Activated CD4-positive, alpha-beta T cell treated with anti-CD3 and anti-CD28 coated beads for 4 hours (primary cell): ENCODE measurements around the gene MACROD2.
"Not testable (repeated sequence)": the region's sequence is repeated elsewhere in the genome, so short reads cannot be mapped to it uniquely, and the experiment has no call there.

ENCODE experiments used
- DNase-seq, 2 donors: peaks; one replicate each; pipeline ENCODE4 v3.0.0-alpha.2; 2020

The MACROD2 gene

GRCh38 chr20:13995086-13995665, at the start of gene MACROD2:
TSS of gene MACROD2 (plus strand) at chr20:13995516.
- DNase-seq = peak in 1 of 2 donors; percentile 1

GRCh38 chr20:13947719-13948118, 47.6 kb upstream of the MACROD2 start:
- DNase-seq = no peak

GRCh38 chr20:13953227-13953626, 42.1 kb upstream of the MACROD2 start:
- DNase-seq = no peak

GRCh38 chr20:13960119-13960518, 35.2 kb upstream of the MACROD2 start:
- DNase-seq = no peak

- DNase-seq = no peak
These were observed 34.8 kb upstream of the MACROD2 start for GRCh38 chr20:13960525-13960924.

- DNase-seq = no peak
These were observed 11.1 kb upstream of the MACROD2 start for GRCh38 chr20:13984211-13984610.

GRCh38 chr20:13990465-13990864, 4.9 kb upstream of the MACROD2 start, which contains the start of gene SEL1L2:
TSS of gene SEL1L2 (minus strand) at chr20:13990614. CDS start at chr20:13990534, 80 bp downstream.
- DNase-seq = no peak

- DNase-seq = no peak
These were observed 4.0 kb upstream of the MACROD2 start for GRCh38 chr20:13991311-13991710.

- not testable (repeated sequence) for DNase-seq
These were observed 3.4 kb upstream of the MACROD2 start for GRCh38 chr20:13991955-13992354.

GRCh38 chr20:13995841-13996240, 525 bp downstream of the MACROD2 start:
- no peak for DNase-seq

- no peak for DNase-seq
These were observed 949 bp downstream of the MACROD2 start for GRCh38 chr20:13996265-13996664.

GRCh38 chr20:14000917-14001316, 5.6 kb downstream of the MACROD2 start:
- DNase-seq = no peak

- no peak for DNase-seq
These were observed 10.7 kb downstream of the MACROD2 start for GRCh38 chr20:14005996-14006395.

- DNase-seq = no peak
These were observed 13.9 kb downstream of the MACROD2 start for GRCh38 chr20:14009208-14009607.

GRCh38 chr20:14012671-14013070, 17.4 kb downstream of the MACROD2 start:
- no peak for DNase-seq

GRCh38 chr20:14030991-14031390, 35.7 kb downstream of the MACROD2 start:
- DNase-seq = no peak

GRCh38 chr20:14033310-14033709, 38.0 kb downstream of the MACROD2 start:
- no peak for DNase-seq

- DNase-seq = no peak
These were observed 41.3 kb downstream of the MACROD2 start for GRCh38 chr20:14036567-14036966.

GRCh38 chr20:14044712-14045276, 49.5 kb downstream of the MACROD2 start:
- not testable (repeated sequence) for DNase-seq

GRCh38 chr20:14046534-14046933, 51.2 kb downstream of the MACROD2 start:
- no peak for DNase-seq

- no peak for DNase-seq
These were observed 53.8 kb downstream of the MACROD2 start for GRCh38 chr20:14049111-14049510.

GRCh38 chr20:14051454-14051853, 56.1 kb downstream of the MACROD2 start:
- no peak for DNase-seq

- peak in 1 of 2 donors; percentile 2 for DNase-seq
These were observed 59.9 kb downstream of the MACROD2 start for GRCh38 chr20:14055127-14055742.

GRCh38 chr20:14062171-14062570, 66.9 kb downstream of the MACROD2 start:
- no peak for DNase-seq
